ENCODE measurements around the gene LRRFIP1.

Gene LRRFIP1

DNA sequence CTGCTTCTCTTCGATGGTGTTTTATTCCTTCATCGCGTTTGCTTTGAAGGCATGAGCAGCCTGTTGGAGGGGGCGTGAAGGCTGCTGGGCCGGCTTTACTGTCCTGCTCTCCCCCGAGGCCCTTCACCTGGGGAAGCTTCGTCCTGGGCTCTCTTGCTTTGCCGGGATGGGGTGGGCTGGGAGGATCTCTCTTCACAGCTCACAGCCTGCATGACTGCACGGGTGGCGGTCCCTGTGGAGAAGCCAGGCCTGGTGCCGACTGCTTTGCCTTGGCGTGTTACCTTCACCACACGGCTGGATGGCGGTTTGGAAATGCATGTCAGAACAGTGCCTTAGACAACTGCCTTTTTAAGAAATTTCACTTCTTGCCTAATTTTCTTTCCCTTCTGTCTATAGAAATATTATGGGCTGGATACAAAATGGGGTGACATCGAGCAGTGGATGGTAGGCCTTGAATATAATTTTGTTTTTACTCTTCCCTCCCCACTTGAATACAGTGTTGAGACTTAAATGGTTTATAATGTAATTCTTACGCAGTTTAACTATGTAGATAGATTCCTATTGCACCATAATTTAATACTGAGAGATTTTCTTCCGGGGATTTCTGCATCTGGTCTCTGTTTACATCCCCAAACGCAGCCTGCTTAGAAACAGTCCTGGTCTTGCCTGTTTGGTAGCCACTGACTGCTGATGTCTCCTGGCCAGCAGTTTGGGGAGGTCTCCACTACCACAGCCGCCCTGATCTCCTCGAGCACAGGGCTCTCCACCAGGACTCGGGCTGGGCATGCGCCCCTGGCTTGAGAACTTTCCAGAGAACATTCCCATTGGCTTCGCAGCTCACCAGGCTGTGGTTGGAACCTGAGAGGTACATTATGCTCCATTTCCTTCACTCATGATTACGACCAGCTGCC lies 90.2 kb downstream of the LRRFIP1 start:
- Histone ChIP-seq H3K36me3 (no peaks in the 10 kb centered on the region), H3K27me3 (ENCODE audit: insufficient read depth, low read depth, severe bottlenecking) (no peaks in the 10 kb centered on the region), H3K27ac (no peak overlapping the region), H3K9me3 (ENCODE audit: severe bottlenecking) (no peaks in the 10 kb centered on the region), H3K4me3 (ENCODE audit: low read depth, low read length) (no peak overlapping the region)
- TF ChIP-seq, protein P1, sequence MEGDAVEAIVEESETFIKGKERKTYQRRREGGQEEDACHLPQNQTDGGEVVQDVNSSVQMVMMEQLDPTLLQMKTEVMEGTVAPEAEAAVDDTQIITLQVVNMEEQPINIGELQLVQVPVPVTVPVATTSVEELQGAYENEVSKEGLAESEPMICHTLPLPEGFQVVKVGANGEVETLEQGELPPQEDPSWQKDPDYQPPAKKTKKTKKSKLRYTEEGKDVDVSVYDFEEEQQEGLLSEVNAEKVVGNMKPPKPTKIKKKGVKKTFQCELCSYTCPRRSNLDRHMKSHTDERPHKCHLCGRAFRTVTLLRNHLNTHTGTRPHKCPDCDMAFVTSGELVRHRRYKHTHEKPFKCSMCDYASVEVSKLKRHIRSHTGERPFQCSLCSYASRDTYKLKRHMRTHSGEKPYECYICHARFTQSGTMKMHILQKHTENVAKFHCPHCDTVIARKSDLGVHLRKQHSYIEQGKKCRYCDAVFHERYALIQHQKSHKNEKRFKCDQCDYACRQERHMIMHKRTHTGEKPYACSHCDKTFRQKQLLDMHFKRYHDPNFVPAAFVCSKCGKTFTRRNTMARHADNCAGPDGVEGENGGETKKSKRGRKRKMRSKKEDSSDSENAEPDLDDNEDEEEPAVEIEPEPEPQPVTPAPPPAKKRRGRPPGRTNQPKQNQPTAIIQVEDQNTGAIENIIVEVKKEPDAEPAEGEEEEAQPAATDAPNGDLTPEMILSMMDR (IDR thresholded peaks at IDR 0.05; ENCODE audit: low read depth, low read length) = no peak
- DNase-seq = no peak

DNA sequence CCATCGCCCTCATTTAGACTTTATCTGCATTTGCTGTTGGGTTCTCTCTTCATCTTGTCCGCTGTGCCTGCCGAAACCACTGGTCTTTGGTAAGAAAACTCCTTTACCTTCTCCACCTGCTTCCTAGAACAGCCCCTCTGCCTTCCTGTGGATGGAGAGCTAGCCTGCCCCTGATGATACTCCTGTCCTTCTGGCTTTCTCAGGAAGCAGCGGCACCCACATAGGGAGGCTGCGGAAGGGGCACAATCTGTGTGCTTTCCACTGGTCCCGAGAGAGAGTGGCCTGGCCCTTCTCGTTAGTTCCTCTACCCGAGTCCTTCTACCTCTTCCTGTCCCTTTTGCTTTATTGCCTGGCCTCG lies 90.9 kb downstream of the LRRFIP1 start:
- TF ChIP-seq, protein P1 (IDR thresholded peaks at IDR 0.05; ENCODE audit: low read depth, low read length) = no peak
- H3K36me3 ChIP-seq = no peaks in the 10 kb centered on the region
- H3K4me3 ChIP-seq (ENCODE audit: low read depth, low read length) = no peak overlapping the region
- H3K9me3 ChIP-seq (ENCODE audit: severe bottlenecking) = no peaks in the 10 kb centered on the region
- no peaks in the 10 kb centered on the region for H3K27me3 ChIP-seq (ENCODE audit: insufficient read depth, low read depth, severe bottlenecking)
- no peak overlapping the region for H3K27ac ChIP-seq
- DNase-seq = no peak

DNA sequence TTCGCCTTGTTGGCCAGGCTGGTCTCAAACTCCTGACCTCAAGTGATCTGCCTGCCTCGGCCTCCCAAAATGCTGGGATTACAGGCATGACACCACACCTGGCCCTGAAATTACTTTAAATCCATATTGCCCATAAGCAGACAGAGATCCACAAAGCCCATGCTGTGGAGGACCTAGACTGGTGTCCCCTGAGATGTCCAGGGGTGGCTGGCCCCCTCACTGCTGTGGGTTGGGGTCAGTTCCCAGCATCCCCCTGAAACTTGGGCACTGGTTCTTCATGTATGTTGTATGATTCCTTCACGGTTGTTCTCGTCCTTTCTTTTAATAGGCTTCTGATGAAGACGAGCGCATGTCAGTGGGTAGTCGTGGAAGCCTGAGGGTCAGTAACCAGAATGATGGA lies 93.1 kb downstream of the LRRFIP1 start:
- Histone ChIP-seq H3K36me3 (no peaks in the 10 kb centered on the region), H3K9me3 (ENCODE audit: severe bottlenecking) (no peaks in the 10 kb centered on the region), H3K27ac (no peak overlapping the region), H3K27me3 (ENCODE audit: insufficient read depth, low read depth, severe bottlenecking) (no peaks in the 10 kb centered on the region), H3K4me3 (ENCODE audit: low read depth, low read length) (no peak overlapping the region)
- TF ChIP-seq, protein P1 (IDR thresholded peaks at IDR 0.05; ENCODE audit: low read depth, low read length) = no peak
- no peak for DNase-seq

DNA sequence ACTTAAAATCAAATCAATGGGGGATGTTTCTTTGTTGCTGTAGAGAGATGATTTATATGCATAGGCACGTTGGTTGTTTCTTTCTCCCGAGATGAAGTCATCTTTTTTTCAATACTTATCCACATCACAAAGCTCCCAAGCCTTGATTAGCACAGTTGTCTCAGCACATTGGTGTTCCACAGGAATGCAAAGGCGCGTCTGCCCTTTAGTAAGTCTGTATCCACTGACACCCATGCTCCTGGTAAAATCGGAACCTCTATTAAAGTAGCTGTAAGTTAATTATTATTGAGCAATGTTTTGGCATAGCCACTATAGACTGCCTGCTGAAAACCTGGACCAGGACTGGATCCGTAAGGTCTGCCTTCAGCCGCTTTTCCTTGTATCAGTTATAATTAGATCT lies 93.6 kb downstream of the LRRFIP1 start:
- H3K27ac ChIP-seq = no peak overlapping the region

DNA sequence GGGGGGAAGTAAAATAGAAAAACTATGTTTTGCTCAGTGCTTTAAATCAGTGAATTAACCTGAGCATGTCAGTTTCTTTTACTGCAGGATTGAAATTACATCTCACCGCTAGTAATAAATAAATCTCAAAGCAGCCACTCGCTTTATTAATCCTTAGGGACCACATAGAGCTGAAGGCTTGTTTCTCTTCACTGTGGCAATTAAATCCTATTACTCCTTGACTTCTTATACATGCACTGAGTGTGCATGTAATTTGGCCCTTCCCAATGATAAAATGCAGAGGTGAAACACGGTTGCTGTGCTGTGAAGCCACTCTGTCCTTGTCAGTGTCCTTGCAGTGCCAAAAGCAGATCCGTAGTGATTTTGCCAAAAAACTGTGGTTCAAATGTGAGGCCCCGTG lies 94.1 kb downstream of the LRRFIP1 start:
- Histone ChIP-seq H3K27ac (no peak overlapping the region), H3K27me3 (ENCODE audit: insufficient read depth, low read depth, severe bottlenecking) (no peaks in the 10 kb centered on the region), H3K36me3 (no peaks in the 10 kb centered on the region), H3K9me3 (ENCODE audit: severe bottlenecking) (no peaks in the 10 kb centered on the region), H3K4me3 (ENCODE audit: low read depth, low read length) (no peak overlapping the region)
- DNase-seq = no peak
- TF ChIP-seq, protein P1 (IDR thresholded peaks at IDR 0.05; ENCODE audit: low read depth, low read length) = no peak

More for the DNA sequence above, 93.6 kb downstream of the LRRFIP1 start:
- Histone ChIP-seq H3K27me3 (ENCODE audit: insufficient read depth, low read depth, severe bottlenecking) (no peaks in the 10 kb centered on the region), H3K4me3 (ENCODE audit: low read depth, low read length) (no peak overlapping the region), H3K9me3 (ENCODE audit: severe bottlenecking) (no peaks in the 10 kb centered on the region), H3K36me3 (no peaks in the 10 kb centered on the region)
- TF ChIP-seq, protein P1 (IDR thresholded peaks at IDR 0.05; ENCODE audit: low read depth, low read length) = no peak
- no peak for DNase-seq

All from WERI-Rb-1 (cell line).